ENCODE data around the gene ADGRV1. TPM values are rescaled to one million over a fixed set of nuclear protein-coding genes. Genes with fewer than 3 reads are reported as not detected.

Gene ADGRV1
- total and polyA plus RNA-seq, 7 donors = 0.05 to 0.83 (median 0.11) TPM; not detected in 1

DNA sequence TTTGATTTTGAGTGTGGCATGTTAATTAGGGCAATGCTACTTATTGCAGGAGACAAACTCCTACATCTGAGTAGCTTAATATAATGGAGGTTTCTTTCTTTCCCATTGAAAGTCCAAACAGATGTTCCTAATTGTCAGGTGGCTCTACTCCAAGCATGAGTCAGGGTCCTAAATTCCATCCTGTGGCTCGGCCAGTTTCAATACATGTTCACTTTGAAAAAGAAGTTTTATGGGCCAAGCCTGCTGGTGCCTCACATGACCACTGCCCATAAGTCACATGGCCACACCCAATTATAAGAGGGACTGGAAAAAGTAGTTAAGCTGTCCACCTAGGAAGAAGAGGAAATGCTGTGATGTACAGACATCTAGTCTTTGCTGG, 654.1 kb downstream of the ADGRV1 start:
- no peak for DNase-seq
- Histone ChIP-seq H3K9me3 (no peaks in the 10 kb centered on the region), H3K4me3 (no peak overlapping the region), H3K27me3 (ENCODE audit: insufficient read depth in 3 of 3, low read length in 2 of 3) (no peaks in the 10 kb centered on the region), H3K36me3 (ENCODE audit: insufficient read depth in 1 of 2, low read depth in 1 of 2) (no peaks in the 10 kb centered on the region), H3K4me1 (peaks cover 6% of the 10 kb centered on the region), H3K27ac (peak overlapping the region; percentile 18)
- peak; percentile 28 to 63 (median 46) for ATAC-seq
- TF ChIP-seq, protein P1, sequence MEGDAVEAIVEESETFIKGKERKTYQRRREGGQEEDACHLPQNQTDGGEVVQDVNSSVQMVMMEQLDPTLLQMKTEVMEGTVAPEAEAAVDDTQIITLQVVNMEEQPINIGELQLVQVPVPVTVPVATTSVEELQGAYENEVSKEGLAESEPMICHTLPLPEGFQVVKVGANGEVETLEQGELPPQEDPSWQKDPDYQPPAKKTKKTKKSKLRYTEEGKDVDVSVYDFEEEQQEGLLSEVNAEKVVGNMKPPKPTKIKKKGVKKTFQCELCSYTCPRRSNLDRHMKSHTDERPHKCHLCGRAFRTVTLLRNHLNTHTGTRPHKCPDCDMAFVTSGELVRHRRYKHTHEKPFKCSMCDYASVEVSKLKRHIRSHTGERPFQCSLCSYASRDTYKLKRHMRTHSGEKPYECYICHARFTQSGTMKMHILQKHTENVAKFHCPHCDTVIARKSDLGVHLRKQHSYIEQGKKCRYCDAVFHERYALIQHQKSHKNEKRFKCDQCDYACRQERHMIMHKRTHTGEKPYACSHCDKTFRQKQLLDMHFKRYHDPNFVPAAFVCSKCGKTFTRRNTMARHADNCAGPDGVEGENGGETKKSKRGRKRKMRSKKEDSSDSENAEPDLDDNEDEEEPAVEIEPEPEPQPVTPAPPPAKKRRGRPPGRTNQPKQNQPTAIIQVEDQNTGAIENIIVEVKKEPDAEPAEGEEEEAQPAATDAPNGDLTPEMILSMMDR (IDR thresholded peaks at IDR 0.05) = no peak
- WGBS, 3 donors = 48 to 59% (median 57%) methylated on average over 1 of the region's 1 CpG
- intact Hi-C loops (cut with DNase I) = loop anchor here in 1 of 2 donors (10.0 kb wide), 2 partner anchors 108 to 348 kb away; no protein-coding TSS in a partner anchor

Other genes starting within 250 kb of the ADGRV1 start
- gene CETN3, start 149.0 kb upstream of the ADGRV1 start, total RNA-seq = 10 to 100 TPM in 2 of 4 donors, 1 to 10 TPM in 2; 6.2 to 11.1 (median 9.8) TPM
- gene CETN3, start 149.0 kb upstream of the ADGRV1 start, polyA plus RNA-seq = 10 to 100 TPM in 2 of 3 donors, 1 to 10 TPM in 1; 9.9 to 11.2 (median 11.0) TPM
- 1 to 10 TPM; 2.2 to 2.9 (median 2.6) TPM for gene MBLAC2, start 84.0 kb upstream of the ADGRV1 start, total RNA-seq
- 1 to 10 TPM; 1.2 to 4.1 (median 1.8) TPM for gene MBLAC2, start 84.0 kb upstream of the ADGRV1 start, polyA plus RNA-seq
- gene POLR3G, start 83.9 kb upstream of the ADGRV1 start, total RNA-seq = 1 to 10 TPM; 1.0 to 1.9 (median 1.7) TPM
- gene POLR3G, start 83.9 kb upstream of the ADGRV1 start, polyA plus RNA-seq = 1 to 10 TPM; 1.1 to 4.9 (median 4.1) TPM
- 10 to 100 TPM; 13.1 to 19.9 (median 16.8) TPM for gene LYSMD3, start 29.2 kb upstream of the ADGRV1 start, total RNA-seq
- 10 to 100 TPM in 2 of 3 donors, 1 to 10 TPM in 1; 8.9 to 21.3 (median 11.4) TPM for gene LYSMD3, start 29.2 kb upstream of the ADGRV1 start, polyA plus RNA-seq